H1 (cell line): ENCODE data around the gene ENDOD1. TPM values are rescaled to one million over a fixed set of nuclear protein-coding genes. Genes with fewer than 3 reads are reported as not detected.

ENCODE experiments used
- CTCF ChIA-PET: fragments of 300-600 bp; sonication (Branson Sonifier 250); formaldehyde crosslinking; loops from one replicate; lab custom pipeline; 2021; ENCODE audit not compliant: partially characterized antibody; lab: Charles Lee
- POLR2A ChIA-PET: fragments of 300-600 bp; sonication (Branson Sonifier 250); formaldehyde crosslinking; loops from one replicate; lab custom pipeline; 2021; ENCODE audit warnings: inconsistent platforms; ENCODE audit not compliant: partially characterized antibody; lab: Charles Lee
- DNase-seq, 2 experiments: peaks; one replicate each; pipeline versions ENCODE4 v3.0.0 to v3.0.0-alpha.2; 2010 to 2022; ENCODE audit warnings: low spot score in 2 of 2, low read depth in 1 of 2, mixed read lengths in 1 of 2
- FAIRE-seq: peaks from 2 replicates; lab custom pipeline; 2011; peaks lifted over from hg19 to GRCh38; lab: Jason Lieb, UNC
- H2AFZ ChIP-seq: 2 replicates; pipeline ENCODE4 v1.8.1; 2012; ENCODE audit warnings: low read length, inconsistent platforms
- H2AK5ac ChIP-seq: 2 replicates; pipeline ENCODE4 v1.6.1; 2013; ENCODE audit warnings: low read depth, low read length
- H2BK120ac ChIP-seq: replicated peaks from 2 replicates; pipeline ENCODE3; 2013; ENCODE audit warnings: low read depth, low read length, inconsistent platforms
- H2BK12ac ChIP-seq: 2 replicates; pipeline ENCODE4 v1.6.1; 2013; ENCODE audit warnings: low read depth, low read length
- H2BK15ac ChIP-seq: 2 replicates; pipeline ENCODE4 v1.6.1; 2013; ENCODE audit warnings: low read length
- H2BK20ac ChIP-seq: 2 replicates; pipeline ENCODE4 v1.6.1; 2013; ENCODE audit warnings: low read length
- H2BK5ac ChIP-seq: 2 replicates; pipeline ENCODE4 v1.6.1; 2013; ENCODE audit warnings: low read depth, low read length
- H3K14ac ChIP-seq: 2 replicates; pipeline ENCODE4 v1.6.1; 2013; ENCODE audit warnings: inconsistent platforms; ENCODE audit not compliant: insufficient read length
- H3K18ac ChIP-seq: 2 replicates; pipeline ENCODE4 v1.6.1; 2013; ENCODE audit warnings: low read length; ENCODE audit errors: extremely low read depth
- H3K23ac ChIP-seq: 2 replicates; pipeline ENCODE4 v1.6.1; 2013; ENCODE audit warnings: inconsistent platforms; ENCODE audit not compliant: insufficient read length
- H3K23me2 ChIP-seq: 2 replicates; pipeline ENCODE4 v1.6.1; 2013; ENCODE audit warnings: low read depth, low read length
- H3K27ac ChIP-seq: 2 replicates; pipeline ENCODE4 v1.6.1; 2011; ENCODE audit warnings: low read depth, low read length, inconsistent platforms
- H3K27me3 ChIP-seq, 4 experiments: replicated peaks in 1 of 4; 1 replicate in 1 of 4; 2 replicates in 3 of 4; pipeline versions ENCODE4 v1.6.1 to v1.8.1; 2011 to 2013; ENCODE audit warnings: low read length in 3 of 4, mild to moderate bottlenecking in 3 of 4, inconsistent platforms in 2 of 4, mixed read lengths in 2 of 4, moderate library complexity in 1 of 4; ENCODE audit not compliant: control insufficient read depth in 3 of 4, insufficient read depth in 3 of 4; ENCODE audit errors: extremely low read depth in 1 of 4
- H3K36me3 ChIP-seq, 4 experiments: 2 replicates each; pipeline versions ENCODE4 v1.6.1 to v1.8.1; 2011 to 2013; ENCODE audit warnings: mild to moderate bottlenecking in 4 of 4, low read length in 3 of 4, moderate library complexity in 2 of 4, control low read depth in 1 of 4, inconsistent platforms in 1 of 4; ENCODE audit not compliant: insufficient read depth in 4 of 4, control insufficient read depth in 2 of 4
- H3K4ac ChIP-seq: replicated peaks from 2 replicates; pipeline ENCODE3; 2013; ENCODE audit warnings: low read length, low read depth, mixed read lengths, inconsistent platforms; ENCODE audit not compliant: insufficient read length
- H3K4me1 ChIP-seq, 4 experiments: replicated peaks in 1 of 4; 1 replicate in 1 of 4; 2 replicates in 3 of 4; pipeline versions ENCODE4 v1.6.1 to v1.8.1; 2011 to 2013; ENCODE audit warnings: low read length in 3 of 4, inconsistent platforms in 2 of 4, mixed read lengths in 1 of 4; ENCODE audit not compliant: insufficient read depth in 4 of 4, control insufficient read depth in 3 of 4
- H3K4me2 ChIP-seq, 2 experiments: 2 replicates each; pipeline versions ENCODE4 v1.6.1 to v1.8.1; 2011 to 2013; ENCODE audit warnings: low read depth in 2 of 2, low read length in 2 of 2, control low read depth in 1 of 2, inconsistent platforms in 1 of 2, mild to moderate bottlenecking in 1 of 2; ENCODE audit not compliant: insufficient read depth in 1 of 2
- H3K4me3 ChIP-seq, 4 experiments: fragments of 200-600, 300-600 bp in 1 of 4; sonication (generic), shearing (Covaris generic), sonication (Bioruptor Twin) in 1 of 4; 2 replicates each; pipeline versions ENCODE4 v1.5.1 to v1.8.1; 2011 to 2016; ENCODE audit warnings: low read length in 4 of 4, low read depth in 3 of 4, control low read depth in 2 of 4, inconsistent platforms in 2 of 4, mild to moderate bottlenecking in 2 of 4, mixed read lengths in 1 of 4, moderate library complexity in 1 of 4; ENCODE audit not compliant: insufficient read depth in 2 of 4; ENCODE audit errors: extremely low read depth in 1 of 4
- H3K56ac ChIP-seq: replicated peaks from 2 replicates; pipeline ENCODE3; 2013; ENCODE audit warnings: low read depth, mild to moderate bottlenecking, mixed read lengths, low read length, inconsistent platforms; ENCODE audit not compliant: insufficient read length
- H3K79me1 ChIP-seq: 2 replicates; pipeline ENCODE4 v1.6.1; 2013; ENCODE audit warnings: low read depth, low read length, control low read depth
- H3K79me2 ChIP-seq, 2 experiments: 2 replicates each; pipeline versions ENCODE4 v1.6.1 to v1.8.1; 2012 to 2013; ENCODE audit warnings: low read length in 2 of 2, mild to moderate bottlenecking in 2 of 2, inconsistent platforms in 1 of 2; ENCODE audit not compliant: insufficient read depth in 2 of 2, control insufficient read depth in 1 of 2
- H3K9ac ChIP-seq, 4 experiments: replicated peaks in 1 of 4; 1 replicate in 1 of 4; 2 replicates in 3 of 4; pipeline versions ENCODE4 v1.6.1 to v1.8.1; 2011 to 2013; ENCODE audit warnings: low read depth in 3 of 4, low read length in 3 of 4, control low read depth in 2 of 4, mild to moderate bottlenecking in 2 of 4, moderate library complexity in 2 of 4, inconsistent platforms in 1 of 4; ENCODE audit errors: extremely low read depth in 1 of 4
- H3K9me3 ChIP-seq, 2 experiments: 2 replicates each; pipeline versions ENCODE4 v1.6.1 to v1.8.1; 2012 to 2013; ENCODE audit warnings: mild to moderate bottlenecking in 2 of 2, moderate library complexity in 2 of 2, control low read depth in 1 of 2, inconsistent platforms in 1 of 2, low read depth in 1 of 2, low read length in 1 of 2, mixed read lengths in 1 of 2; ENCODE audit not compliant: insufficient read depth in 2 of 2
- H4K20me1 ChIP-seq, 2 experiments: replicated peaks in 1 of 2; 2 replicates each; pipeline versions ENCODE3 to v1.8.1; 2011 to 2013; ENCODE audit warnings: inconsistent platforms in 2 of 2, low read length in 2 of 2, mild to moderate bottlenecking in 1 of 2; ENCODE audit not compliant: insufficient read depth in 2 of 2, control insufficient read depth in 1 of 2
- H4K5ac ChIP-seq: 2 replicates; pipeline ENCODE4 v1.6.1; 2013; ENCODE audit warnings: low read length, low read depth, mixed read lengths, inconsistent platforms; ENCODE audit not compliant: insufficient read length
- H4K8ac ChIP-seq: 2 replicates; pipeline ENCODE4 v1.8.0; 2013; ENCODE audit warnings: mild to moderate bottlenecking, moderate library complexity, low read length, inconsistent platforms; ENCODE audit not compliant: insufficient read depth; ENCODE audit errors: extremely low read depth
- H4K91ac ChIP-seq: replicated peaks from 2 replicates; pipeline ENCODE3; 2013; ENCODE audit warnings: low read length, mixed read lengths, inconsistent platforms; ENCODE audit not compliant: insufficient read length
- EZH2 ChIP-seq: fragments of 200-600 bp; sonication (generic); IDR thresholded peaks from 2 replicates; pipeline ENCODE4 v1.7.1; 2012; ENCODE audit warnings: low read depth, mild to moderate bottlenecking, moderate library complexity, low read length, inconsistent platforms; ENCODE audit not compliant: severe bottlenecking
- FOSL1 ChIP-seq: IDR thresholded peaks from 2 replicates; pipeline ENCODE4 v1.6.1; 2011; ENCODE audit warnings: mild to moderate bottlenecking, low read depth, low read length, moderate library complexity; ENCODE audit not compliant: insufficient read depth
- JUN ChIP-seq: IDR thresholded peaks from 2 replicates; pipeline ENCODE4 v1.6.1; 2011; ENCODE audit warnings: low read depth, mild to moderate bottlenecking, improper control_type of control experiment, low read length
- PHF8 ChIP-seq: fragments of 200-600 bp; sonication (generic); conservative IDR thresholded peaks from 2 replicates; pipeline ENCODE4 v1.7.1; 2012; ENCODE audit warnings: low read depth, mild to moderate bottlenecking, inconsistent platforms, low read length, moderate library complexity
- polyA plus RNA-seq, 7 experiments: library from polyadenylated mRNA; depleted of rRNA in 3 of 7; stranded (reverse) in 5 of 7; unstranded in 2 of 7; fragments of >200 nt in 5 of 7; fragments of 200-250 nt in 2 of 7; gene quantifications; 1 replicate in 5 of 7; 2 replicates in 1 of 7; 4 replicates in 1 of 7; pipeline versions ENCODE4 v1.2.1 to v1.2.3, GENCODE V29; 2011 to 2013; ENCODE audit warnings: missing spikeins in 2 of 7, mixed read lengths in 2 of 7
- total RNA-seq: library from RNA; stranded (reverse); fragmentation: NEBNext Ultra II Directional; extraction: Animal tissue kit (Norgen Biotek cat#: 25700); gene quantifications from 2 replicates; pipeline ENCODE4 v1.2.1, GENCODE V29; 2021

The ENDOD1 gene
- total and polyA plus RNA-seq, 2 of the 8 experiments (the other 6 are each of a cell fraction or from before 2014, with no cell fraction given): 1.2 to 2.5 TPM

DNA sequence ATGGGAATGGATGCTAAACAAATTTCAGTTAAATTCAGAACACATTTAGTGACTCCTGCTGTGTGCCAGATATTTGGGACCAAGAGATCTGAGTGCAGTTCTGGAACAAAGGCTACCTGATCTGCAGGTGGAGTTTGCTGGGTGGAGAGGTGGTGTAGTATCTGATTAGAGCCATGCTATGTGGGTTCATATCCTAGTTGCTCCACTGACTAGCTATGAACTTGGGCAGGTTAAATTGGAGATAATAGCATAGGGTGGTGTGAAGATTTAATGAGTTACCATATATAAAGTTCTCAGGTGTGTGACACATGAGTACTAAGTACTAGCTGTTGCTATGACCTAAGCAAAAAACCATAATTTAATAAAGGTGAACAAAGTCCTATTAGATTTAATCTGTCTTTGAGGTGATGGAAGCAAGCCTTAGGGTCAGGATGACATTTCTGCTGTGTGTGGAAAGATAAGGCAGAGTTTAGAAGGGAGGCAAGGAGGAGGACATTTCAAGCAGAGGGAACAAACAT lies 2.1 kb downstream of the ENDOD1 start:
- H3K4ac ChIP-seq: no peak overlapping the region
- no peak overlapping the region for H3K27ac ChIP-seq
- no peak overlapping the region for H3K14ac ChIP-seq
- H3K4me3 ChIP-seq: no peak overlapping the region
- no peak overlapping the region; a peak in 1 of 4 replicates for H3K4me2 ChIP-seq
- no peaks in the 10 kb centered on the region for H3K36me3 ChIP-seq
- no peak overlapping the region for H2AFZ ChIP-seq
- H2BK20ac ChIP-seq: no peak overlapping the region
- no peak for TF ChIP-seq JUN
- no peak for TF ChIP-seq EZH2
- no peak for TF ChIP-seq FOSL1
- no peak for TF ChIP-seq PHF8
- H4K8ac ChIP-seq: no peak overlapping the region
- no peak overlapping the region for H2BK120ac ChIP-seq
- H3K23ac ChIP-seq: no peak overlapping the region
- H3K18ac ChIP-seq: no peak overlapping the region
- H2BK15ac ChIP-seq: no peak overlapping the region
- no peak overlapping the region for H2BK12ac ChIP-seq
- H3K79me1 ChIP-seq: no peaks in the 10 kb centered on the region
- ChIA-PET POLR2A (interaction anchor here (1.0 to 5.6 kb wide), 4 partner anchors 9 to 23 kb away, joined by 3 to 44 read pairs (median 6); partner anchors contain the start of gene SRSF8), CTCF (interaction anchor here (0.7 to 9.0 kb wide), 13 partner anchors 8 to 296 kb away, joined by 3 to 127 read pairs (median 7); partner anchors contain the start of genes CWC15, KDM4D and SRSF8)
- no peak overlapping the region for H4K5ac ChIP-seq
- no peaks in the 10 kb centered on the region for H3K9me3 ChIP-seq
- H4K91ac ChIP-seq: no peak overlapping the region
- DNase-seq (no peak), FAIRE-seq (no peak)
- H3K56ac ChIP-seq: no peak overlapping the region
- no peak overlapping the region for H3K9ac ChIP-seq
- H3K79me2 ChIP-seq: no peaks in the 10 kb centered on the region
- peaks cover 0 to 6% (median 3%) of the 10 kb centered on the region in 4 experiments; a peak in 6 of 7 replicates for H3K4me1 ChIP-seq
- H3K27me3 ChIP-seq: peaks cover 4 to 32% (median 25%) of the 10 kb centered on the region in 4 experiments
- no peak overlapping the region for H2AK5ac ChIP-seq
- no peaks in the 10 kb centered on the region for H4K20me1 ChIP-seq
- H2BK5ac ChIP-seq: no peak overlapping the region
- H3K23me2 ChIP-seq: peaks cover 11% of the 10 kb centered on the region
